Measurements from ENCODE around the gene TUT1.

TUT1 gene

GRCh38 chr11:62539238-62539925 is 51.9 kb downstream of the TUT1 start:
- peak; percentile 94 for DNase-seq

GRCh38 chr11:62538470-62539237 is 52.7 kb downstream of the TUT1 start:
- no peak for DNase-seq

- DNase-seq = no peak
Observed at GRCh38 chr11:62536301-62536957, 54.9 kb downstream of the TUT1 start.

GRCh38 chr11:62535802-62536201 is 55.5 kb downstream of the TUT1 start:
- no peak for DNase-seq

GRCh38 chr11:62534779-62535545 is 56.4 kb downstream of the TUT1 start:
- no peak for DNase-seq

- DNase-seq = no peak
Observed at GRCh38 chr11:62532096-62532495, 59.2 kb downstream of the TUT1 start.
